GM12892 (cell line): ENCODE results near the gene PRM2.

ENCODE experiments used
- DNase-seq: peaks from one replicate; pipeline ENCODE4 v3.0.0; 2011; ENCODE audit not compliant: insufficient read length
- FAIRE-seq: peaks from 2 replicates; lab custom pipeline; 2011; peaks lifted over from hg19 to GRCh38; lab: Jason Lieb, UNC
- POLR2A ChIP-seq: IDR thresholded peaks from 2 replicates; pipeline ENCODE4 v1.6.1; 2011; ENCODE audit warnings: low read depth, low read length, control low read depth
- POLR2AphosphoS5 ChIP-seq: IDR thresholded peaks from 2 replicates; pipeline ENCODE4 v1.6.1; 2011; ENCODE audit warnings: low read depth, low read length, control low read depth
- TAF1 ChIP-seq: IDR thresholded peaks from 2 replicates; pipeline ENCODE4 v1.6.1; 2011; ENCODE audit warnings: low read depth, mild to moderate bottlenecking, control low read depth, low read length, borderline replicate concordance

PRM2 gene

DNA sequence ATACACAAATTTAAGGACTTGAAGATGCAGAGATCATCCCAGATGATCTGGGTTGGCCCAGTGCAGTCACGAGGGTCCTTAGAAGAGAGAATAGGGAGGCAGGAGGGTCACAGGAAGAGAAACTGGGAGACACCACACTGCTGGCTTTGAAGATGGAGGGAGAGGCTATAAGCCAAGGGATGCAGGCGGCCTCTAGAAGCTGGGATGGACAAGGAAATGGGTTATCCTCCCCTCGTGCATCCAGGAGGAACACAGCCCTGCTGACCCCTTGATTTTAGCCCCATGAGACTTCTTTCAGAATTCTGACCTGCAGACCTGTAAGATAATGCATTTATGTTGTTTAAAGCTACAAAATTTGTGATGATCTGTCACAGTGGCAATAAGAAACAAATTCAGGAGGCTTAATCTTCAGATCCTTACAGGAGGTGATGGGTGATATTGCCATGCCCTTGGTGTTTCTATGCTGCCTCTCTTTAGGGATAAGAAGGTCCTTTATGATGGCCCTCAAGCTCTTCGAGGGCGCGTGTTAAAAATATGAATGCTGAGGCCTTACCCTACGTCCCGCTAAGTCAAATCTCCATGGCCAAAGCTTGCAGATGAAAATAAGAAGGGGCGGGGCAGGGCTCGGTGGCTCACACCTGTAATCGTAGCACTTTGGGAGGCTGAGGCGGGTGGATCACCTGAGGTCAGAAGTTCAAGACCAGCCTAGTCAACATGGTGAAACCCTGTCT, 1.5 kb upstream of the PRM2 start:
- FAIRE-seq, result no peak

GRCh38 chr16:11276896-11277593, 765 bp upstream of the PRM2 start:
- no peak for TF ChIP-seq POLR2AphosphoS5
- no peak for TF ChIP-seq POLR2A
- no peak for TF ChIP-seq TAF1
- FAIRE-seq, result no peak
- no peak for DNase-seq

More for the DNA sequence above, 1.5 kb upstream of the PRM2 start:
- TF ChIP-seq POLR2A (no peak), TAF1 (no peak), POLR2AphosphoS5 (no peak)
- no peak for DNase-seq

GRCh38 chr16:11274964-11275363, 1.3 kb downstream of the PRM2 start:
- DNase-seq (no peak), FAIRE-seq (no peak)
- TF ChIP-seq POLR2A, result no peak
- no peak for TF ChIP-seq TAF1
- no peak for TF ChIP-seq POLR2AphosphoS5

- DNase-seq (no peak), FAIRE-seq (no peak)
- TF ChIP-seq TAF1, result no peak
- TF ChIP-seq POLR2A, result no peak
- TF ChIP-seq POLR2AphosphoS5, result no peak
These were observed 2.5 kb downstream of the PRM2 start for GRCh38 chr16:11273721-11274324.

GRCh38 chr16:11272921-11273720, 3.2 kb downstream of the PRM2 start, which contains the start of gene PRM3:
Gene PRM3, minus strand, starts transcription at chr16:11273629. Its CDS starts 34 bp downstream, at chr16:11273595.
- no peak for DNase-seq
- no peak for FAIRE-seq
- TF ChIP-seq POLR2AphosphoS5 (no peak), TAF1 (no peak)

- no peak for DNase-seq
- no peak for FAIRE-seq
- TF ChIP-seq POLR2AphosphoS5, result no peak
- no peak for TF ChIP-seq TAF1
- TF ChIP-seq POLR2A, result no peak
These were observed 3.8 kb downstream of the PRM2 start for GRCh38 chr16:11272484-11272883.

- no peak for DNase-seq
- TF ChIP-seq POLR2AphosphoS5, result no peak
- TF ChIP-seq POLR2A, result no peak
- TF ChIP-seq TAF1, result no peak
- FAIRE-seq, result no peak
These were observed 4.7 kb downstream of the PRM2 start for GRCh38 chr16:11271610-11272009.

DNA sequence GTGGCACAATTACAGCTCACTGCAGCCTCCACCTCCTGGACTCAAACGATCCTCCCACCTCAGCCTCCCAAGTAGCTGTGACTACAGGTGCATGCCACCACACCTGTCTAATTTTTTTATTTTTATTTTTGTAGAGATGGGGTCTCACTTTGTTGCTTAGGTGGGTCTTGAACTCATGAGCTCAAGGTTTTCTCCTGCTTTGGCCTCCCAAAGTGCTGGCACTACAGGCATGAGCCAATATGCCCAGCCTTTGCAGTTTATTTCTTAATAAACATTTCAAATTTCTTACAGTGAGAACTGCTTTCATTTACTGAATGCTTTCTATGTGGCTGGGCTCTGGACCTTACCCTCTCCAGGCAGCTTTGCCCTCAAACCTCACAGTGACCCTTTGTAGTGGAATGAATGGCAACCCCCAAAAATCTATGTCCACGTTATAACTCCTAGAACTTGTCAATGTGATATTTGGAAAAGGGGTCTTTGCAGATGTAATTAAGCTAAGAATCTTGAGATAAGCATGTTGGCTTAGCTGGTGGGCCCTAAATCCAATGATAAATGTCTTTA, 5.6 kb downstream of the PRM2 start:
- DNase-seq, result no peak
- no peak for FAIRE-seq
- TF ChIP-seq POLR2AphosphoS5, result no peak

GRCh38 chr16:11268921-11269375, 7.3 kb downstream of the PRM2 start, which contains the start of gene TNP2:
Gene TNP2, minus strand, starts transcription at chr16:11269325. Its CDS starts 63 bp downstream, at chr16:11269262.
- TF ChIP-seq TAF1 (no peak), POLR2A (no peak), POLR2AphosphoS5 (no peak)
- DNase-seq (no peak), FAIRE-seq (no peak)

DNA sequence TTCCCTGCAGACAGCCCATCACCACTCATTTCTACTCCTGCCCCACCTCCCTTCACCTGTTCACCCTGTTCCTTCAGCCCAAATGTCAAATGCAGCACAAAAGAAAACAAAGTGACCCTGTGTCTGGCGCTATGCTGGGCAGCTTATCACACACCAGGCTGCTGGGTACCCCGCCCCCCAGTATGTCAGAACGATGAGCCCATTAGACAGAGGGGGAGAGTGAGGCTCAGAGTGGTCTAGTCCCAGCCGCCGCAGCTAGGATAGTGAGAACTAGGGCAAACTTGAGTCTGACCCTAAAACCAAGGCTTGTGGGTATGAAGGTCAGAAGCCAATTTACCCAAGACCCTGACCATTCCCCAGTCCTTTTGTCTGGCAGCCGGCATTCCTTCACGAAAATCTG, 11.2 kb downstream of the PRM2 start:
- no peak for FAIRE-seq
- TF ChIP-seq TAF1 (no peak), POLR2AphosphoS5 (no peak), POLR2A (no peak)

GRCh38 chr16:11264155-11264832, 12.0 kb downstream of the PRM2 start:
- DNase-seq (no peak), FAIRE-seq (no peak)
- TF ChIP-seq POLR2A (no peak), POLR2AphosphoS5 (no peak), TAF1 (no peak)

More for the DNA sequence above, 11.2 kb downstream of the PRM2 start:
- DNase-seq, result no peak
